ENCODE measurements around the gene CHPF.

The CHPF gene

GRCh38 chr2:219569041-219569440 lies 25.4 kb upstream of the CHPF start:
- TF ChIP-seq ZNF571 (tag by site-specific recombination; IDR thresholded peaks at IDR 0.05) (no peak), ZNF132 (tag by site-specific recombination; IDR thresholded peaks at IDR 0.05; ENCODE audit: borderline replicate concordance) (no peak), ZNF513 (tag by site-specific recombination; IDR thresholded peaks at IDR 0.05) (no peak), ZBTB10 (tag by site-specific recombination; IDR thresholded peaks at IDR 0.05) (no peak), CTCF (tag by site-specific recombination; IDR thresholded peaks at IDR 0.05) (no peak), ZNF544 (tag by site-specific recombination; IDR thresholded peaks at IDR 0.05) (no peak), YY2 (tag by site-specific recombination; IDR thresholded peaks at IDR 0.05) (no peak), ZNF324 (tag by site-specific recombination; IDR thresholded peaks at IDR 0.05) (no peak), SP7 (tag by site-specific recombination; IDR thresholded peaks at IDR 0.05) (no peak), REST (tag by site-specific recombination; IDR thresholded peaks at IDR 0.05) (no peak), RBAK (tag by site-specific recombination; IDR thresholded peaks at IDR 0.05) (no peak), ZIC2 (tag by site-specific recombination; IDR thresholded peaks at IDR 0.05) (no peak), KLF17 (tag by site-specific recombination; IDR thresholded peaks at IDR 0.05) (no peak), KLF7 (tag by site-specific recombination; IDR thresholded peaks at IDR 0.05; ENCODE audit: borderline replicate concordance) (no peak), ZNF394 (tag by site-specific recombination; IDR thresholded peaks at IDR 0.05; ENCODE audit: borderline replicate concordance) (no peak), HOXA7 (CRISPR knock-in tag; IDR thresholded peaks at IDR 0.05; ENCODE audit: borderline replicate concordance) (no peak), ZSCAN5A (tag by site-specific recombination; IDR thresholded peaks at IDR 0.05) (no peak), OVOL3 (tag by site-specific recombination; IDR thresholded peaks at IDR 0.05) (no peak)

More at GRCh38 chr2:219569041-219569440, 25.4 kb upstream of the CHPF start:
- Histone ChIP-seq H3K27ac (ENCODE audit: extremely low read depth, low read depth, low read length) (no peak overlapping the region), H3K36me3 (ENCODE audit: control insufficient read depth in 2 of 2, insufficient read depth in 1 of 2, low read length in 2 of 2) (peaks cover 13 to 60% of the 10 kb centered on the region in 2 experiments; a peak in 2 of 3 replicates), H3K4me1 (ENCODE audit: control insufficient read depth, insufficient read depth, low read length) (peaks cover 13% of the 10 kb centered on the region), H3K9me3 (ENCODE audit: control insufficient read depth, insufficient read depth, low read depth, low read length) (no peaks in the 10 kb centered on the region), H3K4me3 (ENCODE audit: low read depth, low read length) (no peak overlapping the region)
- ChIA-PET CTCF (interaction anchor here (0.6 to 3.5 kb wide), 3 partner anchors 9 to 535 kb away, joined by 3 to 32 read pairs (median 4); no protein-coding TSS in a partner anchor), POLR2A (interaction anchor here (2.8 kb wide), 1 partner anchor 28 kb away, joined by 12 read pairs; the partner anchor contains the start of gene STK11IP)

Data from HEK293 (cell line).